IMR-90 (cell line): Measurements from ENCODE around the gene FBXO15. TPM values are rescaled to one million over a fixed set of nuclear protein-coding genes. Genes with fewer than 3 reads are reported as not detected.

Experiments
- ATAC-seq: fragments of 200-7000 bp; cut with Tn5 transposase; 2 replicates; pipeline ENCODE4 v1.9.1; 2020; ENCODE audit warnings: low read depth, mild to moderate bottlenecking, moderate library complexity
- BruUV-seq: library from RNA; stranded (reverse); fragments of 400-500 nt; replicated peaks from 2 replicates; lab custom pipeline; 2021; lab: Mats Ljungman, UMichigan
- CTCF ChIA-PET: fragments of 300-600 bp; formaldehyde crosslinking; extraction: SDS; loops from one replicate; lab custom pipeline; 2021; ENCODE audit warnings: antibody characterized with exemption; lab: Yijun Ruan, JAX
- POLR2A ChIA-PET: fragments of 300-600 bp; sonication (Branson Sonifier 250); formaldehyde crosslinking; loops from one replicate; lab custom pipeline; 2022; ENCODE audit warnings: antibody characterized with exemption; ENCODE audit not compliant: unreplicated experiment; lab: Charles Lee
- DNase-seq: peaks from one replicate; pipeline ENCODE4 v3.0.0; 2013
- H2AFZ ChIP-seq: replicated peaks from 2 replicates; pipeline ENCODE3; 2013; ENCODE audit warnings: low read length, mild to moderate bottlenecking; ENCODE audit not compliant: poor library complexity
- H2AK5ac ChIP-seq: 2 replicates; pipeline ENCODE4 v1.6.1; 2013; ENCODE audit warnings: low read depth, low read length, inconsistent platforms
- H2AK9ac ChIP-seq: replicated peaks from 2 replicates; pipeline ENCODE3; 2013; ENCODE audit warnings: mild to moderate bottlenecking, low read depth, low read length, moderate library complexity; ENCODE audit not compliant: poor library complexity
- H2BK120ac ChIP-seq: 2 replicates; pipeline ENCODE4 v1.6.1; 2013; ENCODE audit warnings: low read depth, low read length, inconsistent platforms
- H2BK15ac ChIP-seq: 3 replicates; pipeline ENCODE4 v1.6.1; 2013; ENCODE audit warnings: low read depth, low read length, inconsistent platforms
- H2BK20ac ChIP-seq: 2 replicates; pipeline ENCODE4 v1.6.1; 2013; ENCODE audit warnings: low read depth, mild to moderate bottlenecking, inconsistent platforms, low read length, moderate library complexity
- H2BK5ac ChIP-seq: 2 replicates; pipeline ENCODE4 v1.6.1; 2013; ENCODE audit warnings: mild to moderate bottlenecking, low read depth, low read length, inconsistent platforms; ENCODE audit not compliant: poor library complexity, severe bottlenecking
- H3K14ac ChIP-seq: replicated peaks from 2 replicates; pipeline ENCODE4 v1.6.1; 2013; ENCODE audit warnings: low read depth, low read length, inconsistent platforms
- H3K18ac ChIP-seq: 2 replicates; pipeline ENCODE4 v1.6.1; 2013; ENCODE audit warnings: low read depth, low read length, control low read depth
- H3K23ac ChIP-seq: 2 replicates; pipeline ENCODE4 v1.6.1; 2013; ENCODE audit warnings: low read depth, low read length, inconsistent platforms
- H3K27ac ChIP-seq: 2 replicates; pipeline ENCODE4 v1.5.1; 2013; ENCODE audit warnings: mild to moderate bottlenecking, control low read depth, low read length; ENCODE audit not compliant: insufficient read depth
- H3K27me3 ChIP-seq: 2 replicates; pipeline ENCODE4 v1.6.1; 2013; ENCODE audit warnings: low read length; ENCODE audit not compliant: control insufficient read depth, insufficient read depth
- H3K36me3 ChIP-seq: 2 replicates; pipeline ENCODE4 v1.6.1; 2013; ENCODE audit warnings: low read length, mixed read lengths; ENCODE audit not compliant: control insufficient read depth, insufficient read depth
- H3K4ac ChIP-seq: 2 replicates; pipeline ENCODE4 v1.6.1; 2013; ENCODE audit warnings: low read depth, low read length, inconsistent platforms
- H3K4me1 ChIP-seq: 2 replicates; pipeline ENCODE4 v1.6.1; 2013; ENCODE audit warnings: low read length, mixed read lengths; ENCODE audit not compliant: control insufficient read depth, insufficient read depth
- H3K4me2 ChIP-seq: 2 replicates; pipeline ENCODE4 v1.6.1; 2013; ENCODE audit warnings: low read depth, mild to moderate bottlenecking, control low read depth, low read length, moderate library complexity
- H3K4me3 ChIP-seq: 2 replicates; pipeline ENCODE4 v1.5.1; 2013; ENCODE audit warnings: low read depth, mild to moderate bottlenecking, control low read depth, low read length, moderate library complexity; ENCODE audit not compliant: insufficient read depth
- H3K56ac ChIP-seq: 2 replicates; pipeline ENCODE4 v1.6.1; 2013; ENCODE audit warnings: low read length, inconsistent platforms; ENCODE audit not compliant: insufficient read depth; ENCODE audit errors: extremely low read depth
- H3K79me1 ChIP-seq, 2 experiments: 2 replicates each; pipeline ENCODE4 v1.6.1; 2013; ENCODE audit warnings: low read length in 2 of 2, inconsistent platforms in 1 of 2, low read depth in 1 of 2
- H3K9ac ChIP-seq: 2 replicates; pipeline ENCODE4 v1.6.1; 2013; ENCODE audit warnings: low read depth, low read length, control low read depth
- H3K9me1 ChIP-seq: 2 replicates; pipeline ENCODE4 v1.6.1; 2013; ENCODE audit warnings: low read length, inconsistent platforms; ENCODE audit not compliant: insufficient read depth
- H3K9me3 ChIP-seq: 2 replicates; pipeline ENCODE4 v1.6.1; 2013; ENCODE audit warnings: low read length; ENCODE audit not compliant: control insufficient read depth, insufficient read depth
- H4K20me1 ChIP-seq: 2 replicates; pipeline ENCODE4 v1.6.1; 2013; ENCODE audit warnings: low read length, inconsistent platforms; ENCODE audit not compliant: insufficient read depth
- H4K5ac ChIP-seq: 2 replicates; pipeline ENCODE4 v1.6.1; 2013; ENCODE audit warnings: mild to moderate bottlenecking, low read depth, low read length, control low read depth
- H4K8ac ChIP-seq, 2 experiments: 2 replicates each; pipeline ENCODE4 v1.6.1; 2013; ENCODE audit warnings: low read depth in 2 of 2, low read length in 2 of 2, control low read depth in 1 of 2, inconsistent platforms in 1 of 2
- H4K91ac ChIP-seq: 2 replicates; pipeline ENCODE4 v1.6.1; 2013; ENCODE audit warnings: low read depth, low read length, inconsistent platforms; ENCODE audit not compliant: insufficient read depth
- BHLHE40 ChIP-seq: fragments of 150-350 bp; IDR thresholded peaks from 2 replicates; pipeline ENCODE4 v1.6.1; 2016; ENCODE audit warnings: mild to moderate bottlenecking, low read depth, low read length
- MAFK ChIP-seq: IDR thresholded peaks from 2 replicates; pipeline ENCODE4 v1.6.1; 2012; ENCODE audit warnings: low read depth, low read length, improper control_type of control experiment
- MXI1 ChIP-seq: IDR thresholded peaks from 2 replicates; pipeline ENCODE4 v1.6.1; 2012; ENCODE audit warnings: low read depth, mild to moderate bottlenecking, low read length, moderate library complexity, borderline replicate concordance
- RCOR1 ChIP-seq: IDR thresholded peaks from 2 replicates; pipeline ENCODE4 v1.6.1; 2012; ENCODE audit warnings: mild to moderate bottlenecking, low read length, improper control_type of control experiment; ENCODE audit not compliant: insufficient replicate concordance
- RFX5 ChIP-seq: IDR thresholded peaks from 2 replicates; pipeline ENCODE4 v1.8.0; 2012; ENCODE audit warnings: low read depth, mild to moderate bottlenecking, low read length, moderate library complexity
- SMC3 ChIP-seq: fragments of 150-350 bp; IDR thresholded peaks from 2 replicates; pipeline ENCODE4 v1.6.1; 2016; ENCODE audit warnings: low read depth, mild to moderate bottlenecking, antibody characterized with exemption, low read length, moderate library complexity
- USF2 ChIP-seq: fragments of 150-350 bp; IDR thresholded peaks from 2 replicates; pipeline ENCODE4 v1.6.1; 2017; ENCODE audit warnings: mild to moderate bottlenecking, antibody characterized with exemption, low read length, low read depth
- WGBS, 2 experiments: methylation state at CpG; one replicate each; pipeline versions ENCODE4 v1.1.5 to v1.1.7; 2013; ENCODE audit warnings: missing lambda C conversion rate in 2 of 2; ENCODE audit not compliant: insufficient read length in 1 of 2; ENCODE audit errors: extremely low coverage in 2 of 2; 5-methylcytosine and 5-hydroxymethylcytosine counted together
- dilution Hi-C: fragments of 300-500 bp; cut with HindIII; formaldehyde crosslinking; loops from one replicate; pipeline ENCODE4 v1.14.3; 2018; ENCODE audit warnings: low sequenced_read_pairs; ENCODE audit not compliant: unreplicated experiment
- in situ Hi-C: fragments of 300-500 bp; cut with MboI; formaldehyde crosslinking; loops from 3 replicates; pipeline ENCODE4 v1.14.3; 2019; ENCODE audit warnings: low sequenced_read_pairs, inconsistent platforms, mixed read lengths
- intact Hi-C: fragments of 100-400 bp; cut with micrococcal nuclease; formaldehyde crosslinking; loops from 2 replicates; pipeline ENCODE4 v1.10.0; 2022
- polyA plus RNA-seq, 3 experiments: library from polyadenylated mRNA; depleted of rRNA; stranded (reverse); fragments of >200 nt; gene quantifications; 2 replicates each; pipeline ENCODE4 v1.2.3, GENCODE V29; 2012; ENCODE audit warnings: low replicate concordance in 1 of 3
- total RNA-seq: library from RNA; depleted of rRNA; stranded (reverse); fragments of >200 nt; gene quantifications from 2 replicates; pipeline ENCODE4 v1.2.3, GENCODE V29; 2012

Gene FBXO15
- total and polyA plus RNA-seq, 2 of the 4 experiments (the other 2 are of a cell fraction), result 0.90 to 2.0 TPM

- ATAC-seq, result peak; percentile 90
- Histone ChIP-seq H2AK9ac (no peak overlapping the region), H4K8ac (peak overlapping the region; percentile 45 to 81; a peak in 3 of 4 replicates), H3K4me2 (peak overlapping the region; percentile 73), H3K9me3 (no peaks in the 10 kb centered on the region), H2BK20ac (peak overlapping the region; percentile 54), H3K18ac (peak overlapping the region; percentile 93; the same call in 1 of the 2 replicates), H3K27ac (peak overlapping the region; percentile 95; the same call in 1 of the 2 replicates), H2AK5ac (0 out of 2 replicates have a peak overlapping the region, but pooled peaks have one; percentile 68), H4K91ac (peak overlapping the region; percentile 67), H2BK5ac (peak overlapping the region; percentile 96), H3K36me3 (no peaks in the 10 kb centered on the region), H2BK15ac (0 out of 3 replicates have a peak overlapping the region, but pooled peaks have one; percentile 19), H3K4ac (peak overlapping the region; percentile 75), H3K4me3 (no peak overlapping the region), H3K27me3 (peaks cover under 1% of the 10 kb centered on the region; the same call in 1 of the 2 replicates), H4K20me1 (no peaks in the 10 kb centered on the region), H4K5ac (no peak overlapping the region), H2AFZ (peak overlapping the region; percentile 49), H2BK120ac (peak overlapping the region; percentile 82), H3K4me1 (peaks cover 11% of the 10 kb centered on the region), H3K56ac (peak overlapping the region; percentile 39; the same call in 1 of the 2 replicates), H3K79me1 (no peaks in the 10 kb centered on the region), H3K9me1 (0 out of 2 replicates have a peak, but pooled peaks cover 3% of the 10 kb centered on the region), H3K14ac (peak overlapping the region; percentile 75; the same call in 1 of the 2 replicates), H3K23ac (peak overlapping the region; percentile 18; the same call in 1 of the 2 replicates), H3K9ac (no peak overlapping the region)
- no TSS peak for BruUV-seq
- TF ChIP-seq MAFK (no peak), USF2 (no peak), RCOR1 (no peak), RFX5 (no peak), MXI1 (0 out of 2 replicates have a peak, but pooled peaks have one; percentile 24), SMC3 (no peak), BHLHE40 (no peak; the same call in 1 of the 2 replicates)
- dilution Hi-C loops, result no loop called here
- DNase-seq, result peak; percentile 76
- intact Hi-C loops, result loop anchor here (1.0 to 5.0 kb wide), 3 partner anchors 43 to 1488 kb away; partner anchors contain the start of gene FBXO15
- POLR2A ChIA-PET, result no interaction called here
- CTCF ChIA-PET, result interaction anchor here (0.9 to 1.1 kb wide), 2 partner anchors 52 to 107 kb away, joined by 3 read pairs; no protein-coding TSS in a partner anchor
- in situ Hi-C loops, result no loop called here
- WGBS, 2 experiments, result 22% methylated on average over 4 of the region's 4 CpGs; no CpG with 5 or more reads in 1 of the 2 experiments
Measured at GRCh38 chr18:74190086-74190485, 42.5 kb upstream of the FBXO15 start.
